NB4 (cell line): ENCODE measurements around the gene ARHGAP15.

Experiments
- POLR2A ChIP-seq: IDR thresholded peaks from 2 replicates; pipeline ENCODE4 v1.6.1; 2011; ENCODE audit warnings: mild to moderate bottlenecking; ENCODE audit not compliant: insufficient read length; ENCODE audit errors: extremely low read depth
- TF ChIP-seq, protein P1 (sequence below): IDR thresholded peaks from one replicate; pipeline ENCODE4 v1.5.1; 2012; ENCODE audit warnings: low read depth, low read length

DNA sequence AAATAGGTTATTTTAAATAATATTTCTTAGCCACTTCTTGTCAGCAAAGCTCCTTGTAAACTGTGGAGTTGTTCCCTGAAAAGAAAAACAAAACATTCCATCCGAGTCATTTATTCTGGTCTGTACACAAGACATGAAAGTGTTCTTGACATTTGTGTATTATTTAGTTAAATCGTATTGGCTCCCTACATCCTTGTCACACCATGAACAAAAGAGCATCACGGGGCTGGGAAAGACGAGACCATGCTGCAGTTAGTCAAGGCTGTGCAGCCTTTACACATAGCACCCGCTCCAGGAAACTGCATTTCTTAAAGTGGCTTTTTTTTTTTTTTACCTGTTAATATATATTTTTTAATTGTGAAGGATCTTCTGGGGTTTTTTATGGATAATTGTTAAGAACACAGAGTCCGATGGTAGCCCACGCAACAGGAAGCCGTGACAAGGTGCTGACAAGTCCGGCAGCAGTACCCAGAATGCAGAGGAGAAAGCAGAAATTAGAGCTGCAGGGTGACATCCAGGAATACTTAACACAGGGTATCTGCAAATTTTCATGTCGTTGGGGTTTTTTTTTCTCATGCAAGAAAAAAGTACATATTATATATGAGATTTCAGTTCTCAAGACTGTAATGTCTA lies 588.4 kb downstream of the ARHGAP15 start:
- TF ChIP-seq POLR2A: no peak
- TF ChIP-seq, protein P1, sequence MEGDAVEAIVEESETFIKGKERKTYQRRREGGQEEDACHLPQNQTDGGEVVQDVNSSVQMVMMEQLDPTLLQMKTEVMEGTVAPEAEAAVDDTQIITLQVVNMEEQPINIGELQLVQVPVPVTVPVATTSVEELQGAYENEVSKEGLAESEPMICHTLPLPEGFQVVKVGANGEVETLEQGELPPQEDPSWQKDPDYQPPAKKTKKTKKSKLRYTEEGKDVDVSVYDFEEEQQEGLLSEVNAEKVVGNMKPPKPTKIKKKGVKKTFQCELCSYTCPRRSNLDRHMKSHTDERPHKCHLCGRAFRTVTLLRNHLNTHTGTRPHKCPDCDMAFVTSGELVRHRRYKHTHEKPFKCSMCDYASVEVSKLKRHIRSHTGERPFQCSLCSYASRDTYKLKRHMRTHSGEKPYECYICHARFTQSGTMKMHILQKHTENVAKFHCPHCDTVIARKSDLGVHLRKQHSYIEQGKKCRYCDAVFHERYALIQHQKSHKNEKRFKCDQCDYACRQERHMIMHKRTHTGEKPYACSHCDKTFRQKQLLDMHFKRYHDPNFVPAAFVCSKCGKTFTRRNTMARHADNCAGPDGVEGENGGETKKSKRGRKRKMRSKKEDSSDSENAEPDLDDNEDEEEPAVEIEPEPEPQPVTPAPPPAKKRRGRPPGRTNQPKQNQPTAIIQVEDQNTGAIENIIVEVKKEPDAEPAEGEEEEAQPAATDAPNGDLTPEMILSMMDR: no peak
